K562 (cell line): Measurements from ENCODE around the gene GTPBP6. TPM values are rescaled to one million over a fixed set of nuclear protein-coding genes. Genes with fewer than 3 reads are reported as not detected.

Source experiments
- CTBP1 ChIP-seq: fragments of 450-650 bp; IDR thresholded peaks from 2 replicates; pipeline ENCODE4 v1.6.1; 2016; ENCODE audit warnings: borderline replicate concordance
- EHMT2 ChIP-seq: fragments of 450-650 bp; IDR thresholded peaks from 2 replicates; pipeline ENCODE4 v1.6.1; 2018; ENCODE audit warnings: antibody characterized with exemption
- EP300 ChIP-seq: IDR thresholded peaks from 2 replicates; pipeline ENCODE4 v1.6.1; 2012; ENCODE audit warnings: low read length, improper control_type of control experiment
- HBP1 ChIP-seq: fragments of 450-650 bp; formaldehyde crosslinking; IDR thresholded peaks from 2 replicates; pipeline ENCODE4 v1.4.0; 2022; ENCODE audit warnings: missing genetic modification characterization
- NONO ChIP-seq, 2 experiments: fragments of 200-400 bp in 1 of 2; fragments of 450-650 bp in 1 of 2; formaldehyde crosslinking in 1 of 2; IDR thresholded peaks; 2 replicates each; pipeline ENCODE4 v1.6.1; 2017; ENCODE audit warnings: low read depth in 2 of 2, mild to moderate bottlenecking in 2 of 2, moderate library complexity in 2 of 2, low read length in 1 of 2
- ZNF239 ChIP-seq: fragments of 250-450 bp; sonication (Bioruptor Pico); IDR thresholded peaks from 2 replicates; pipeline ENCODE4 v1.4.0; 2020; ENCODE audit warnings: mild to moderate bottlenecking
- ZNF639 ChIP-seq, 2 experiments: fragments of 200-800 bp in 1 of 2; sonication (Bioruptor generic) in 1 of 2; sonication (generic) in 1 of 2; formaldehyde crosslinking in 1 of 2; IDR thresholded peaks in 1 of 2; conservative IDR thresholded peaks in 1 of 2; 2 replicates each; pipeline versions ENCODE4 v1.5.0 to v1.6.1; 2016 to 2020; ENCODE audit warnings: missing compliant biosample characterization in 1 of 2, missing genetic modification characterization in 1 of 2, missing genetic modification reagents in 1 of 2
- polyA plus RNA-seq, 8 experiments: library from polyadenylated mRNA; depleted of rRNA in 4 of 8; stranded (reverse) in 5 of 8; unstranded in 3 of 8; fragments of >200 nt; fragmentation: Nextera tagmentation in 2 of 8; fragmentation: Illumina TruSeq in 1 of 8; extraction: Ambion mirVana in 2 of 8; extraction: Trizol in 1 of 8; gene quantifications; 2 replicates each; pipeline versions ENCODE4 v1.2.1 to v1.2.3, GENCODE V29; 2011 to 2014; ENCODE audit warnings: inconsistent platforms in 1 of 8, missing spikeins in 1 of 8
- total RNA-seq, 7 experiments: library from RNA; depleted of rRNA in 6 of 7; stranded (reverse); fragments of >200 nt in 6 of 7; fragmentation: Illumina TruSeq in 2 of 7; extraction: Trizol in 2 of 7; gene quantifications; 2 replicates each; pipeline versions ENCODE4 v1.2.1 to v1.2.3, GENCODE V29; 2011 to 2021; ENCODE audit warnings: low replicate concordance in 1 of 7
- TF ChIP-seq, protein P1 (sequence below): fragments of 450-650 bp; IDR thresholded peaks from 2 replicates; pipeline ENCODE4 v1.6.1; 2016; ENCODE audit warnings: mild to moderate bottlenecking
- TF ChIP-seq, protein P2 (sequence below), 2 experiments: fragments of 250-450 bp in 1 of 2; fragments of 450-650 bp in 1 of 2; sonication (Bioruptor Pico) in 1 of 2; IDR thresholded peaks; 2 replicates each; pipeline versions ENCODE4 v1.6.1 to v1.8.0; 2016 to 2021; ENCODE audit warnings: mild to moderate bottlenecking in 2 of 2, moderate library complexity in 2 of 2, missing compliant biosample characterization in 1 of 2, missing genetic modification characterization in 1 of 2
- TF ChIP-seq, protein P3 (sequence below): fragments of 150-350 bp; IDR thresholded peaks from 2 replicates; pipeline ENCODE4 v1.6.1; 2014; ENCODE audit warnings: low read depth, mild to moderate bottlenecking, low read length, borderline replicate concordance
- TF ChIP-seq, protein P4 (sequence below), 2 experiments: IDR thresholded peaks; 2 replicates each; pipeline ENCODE4 v1.6.1; 2012; ENCODE audit warnings: improper control_type of control experiment in 2 of 2, low read depth in 2 of 2, low read length in 2 of 2, borderline replicate concordance in 1 of 2

GTPBP6 gene
- total and polyA plus RNA-seq, 9 of the 15 experiments (the other 6 are each of a cell fraction or from before 2014, with no cell fraction given), result 0.24 to 35.2 (median 8.0) TPM

GRCh38 chrX:318068-318738 lies 393 bp downstream of the GTPBP6 start (continued):
- TF ChIP-seq, protein P1, sequence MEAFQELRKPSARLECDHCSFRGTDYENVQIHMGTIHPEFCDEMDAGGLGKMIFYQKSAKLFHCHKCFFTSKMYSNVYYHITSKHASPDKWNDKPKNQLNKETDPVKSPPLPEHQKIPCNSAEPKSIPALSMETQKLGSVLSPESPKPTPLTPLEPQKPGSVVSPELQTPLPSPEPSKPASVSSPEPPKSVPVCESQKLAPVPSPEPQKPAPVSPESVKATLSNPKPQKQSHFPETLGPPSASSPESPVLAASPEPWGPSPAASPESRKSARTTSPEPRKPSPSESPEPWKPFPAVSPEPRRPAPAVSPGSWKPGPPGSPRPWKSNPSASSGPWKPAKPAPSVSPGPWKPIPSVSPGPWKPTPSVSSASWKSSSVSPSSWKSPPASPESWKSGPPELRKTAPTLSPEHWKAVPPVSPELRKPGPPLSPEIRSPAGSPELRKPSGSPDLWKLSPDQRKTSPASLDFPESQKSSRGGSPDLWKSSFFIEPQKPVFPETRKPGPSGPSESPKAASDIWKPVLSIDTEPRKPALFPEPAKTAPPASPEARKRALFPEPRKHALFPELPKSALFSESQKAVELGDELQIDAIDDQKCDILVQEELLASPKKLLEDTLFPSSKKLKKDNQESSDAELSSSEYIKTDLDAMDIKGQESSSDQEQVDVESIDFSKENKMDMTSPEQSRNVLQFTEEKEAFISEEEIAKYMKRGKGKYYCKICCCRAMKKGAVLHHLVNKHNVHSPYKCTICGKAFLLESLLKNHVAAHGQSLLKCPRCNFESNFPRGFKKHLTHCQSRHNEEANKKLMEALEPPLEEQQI, result no peak
- TF ChIP-seq CTBP1 (no peak), HBP1 (CRISPR knock-in tag) (no peak), EP300 (no peak), EHMT2 (no peak), ZNF639 (CRISPR knock-in tag; conservative IDR thresholded peaks at IDR 0.05 in 1 of 2, IDR thresholded peaks at IDR 0.05 in 1 of 2) (no peak), NONO (IDR thresholded peaks at IDR 0.05; ENCODE audit: low read depth in 2 of 2, low read length in 1 of 2) (peak; percentile 10 to 91; a peak in 2 of 4 replicates), ZNF239 (no peak)
- TF ChIP-seq, protein P2, sequence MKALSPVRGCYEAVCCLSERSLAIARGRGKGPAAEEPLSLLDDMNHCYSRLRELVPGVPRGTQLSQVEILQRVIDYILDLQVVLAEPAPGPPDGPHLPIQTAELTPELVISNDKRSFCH (CRISPR knock-in tag; IDR thresholded peaks at IDR 0.05), result no peak
- TF ChIP-seq, protein P2 (tag; IDR thresholded peaks at IDR 0.05), result no peak
- TF ChIP-seq, protein P3, sequence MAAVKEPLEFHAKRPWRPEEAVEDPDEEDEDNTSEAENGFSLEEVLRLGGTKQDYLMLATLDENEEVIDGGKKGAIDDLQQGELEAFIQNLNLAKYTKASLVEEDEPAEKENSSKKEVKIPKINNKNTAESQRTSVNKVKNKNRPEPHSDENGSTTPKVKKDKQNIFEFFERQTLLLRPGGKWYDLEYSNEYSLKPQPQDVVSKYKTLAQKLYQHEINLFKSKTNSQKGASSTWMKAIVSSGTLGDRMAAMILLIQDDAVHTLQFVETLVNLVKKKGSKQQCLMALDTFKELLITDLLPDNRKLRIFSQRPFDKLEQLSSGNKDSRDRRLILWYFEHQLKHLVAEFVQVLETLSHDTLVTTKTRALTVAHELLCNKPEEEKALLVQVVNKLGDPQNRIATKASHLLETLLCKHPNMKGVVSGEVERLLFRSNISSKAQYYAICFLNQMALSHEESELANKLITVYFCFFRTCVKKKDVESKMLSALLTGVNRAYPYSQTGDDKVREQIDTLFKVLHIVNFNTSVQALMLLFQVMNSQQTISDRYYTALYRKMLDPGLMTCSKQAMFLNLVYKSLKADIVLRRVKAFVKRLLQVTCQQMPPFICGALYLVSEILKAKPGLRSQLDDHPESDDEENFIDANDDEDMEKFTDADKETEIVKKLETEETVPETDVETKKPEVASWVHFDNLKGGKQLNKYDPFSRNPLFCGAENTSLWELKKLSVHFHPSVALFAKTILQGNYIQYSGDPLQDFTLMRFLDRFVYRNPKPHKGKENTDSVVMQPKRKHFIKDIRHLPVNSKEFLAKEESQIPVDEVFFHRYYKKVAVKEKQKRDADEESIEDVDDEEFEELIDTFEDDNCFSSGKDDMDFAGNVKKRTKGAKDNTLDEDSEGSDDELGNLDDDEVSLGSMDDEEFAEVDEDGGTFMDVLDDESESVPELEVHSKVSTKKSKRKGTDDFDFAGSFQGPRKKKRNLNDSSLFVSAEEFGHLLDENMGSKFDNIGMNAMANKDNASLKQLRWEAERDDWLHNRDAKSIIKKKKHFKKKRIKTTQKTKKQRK, result peak; percentile 73; the same call in 1 of the 2 replicates
- TF ChIP-seq, protein P4, sequence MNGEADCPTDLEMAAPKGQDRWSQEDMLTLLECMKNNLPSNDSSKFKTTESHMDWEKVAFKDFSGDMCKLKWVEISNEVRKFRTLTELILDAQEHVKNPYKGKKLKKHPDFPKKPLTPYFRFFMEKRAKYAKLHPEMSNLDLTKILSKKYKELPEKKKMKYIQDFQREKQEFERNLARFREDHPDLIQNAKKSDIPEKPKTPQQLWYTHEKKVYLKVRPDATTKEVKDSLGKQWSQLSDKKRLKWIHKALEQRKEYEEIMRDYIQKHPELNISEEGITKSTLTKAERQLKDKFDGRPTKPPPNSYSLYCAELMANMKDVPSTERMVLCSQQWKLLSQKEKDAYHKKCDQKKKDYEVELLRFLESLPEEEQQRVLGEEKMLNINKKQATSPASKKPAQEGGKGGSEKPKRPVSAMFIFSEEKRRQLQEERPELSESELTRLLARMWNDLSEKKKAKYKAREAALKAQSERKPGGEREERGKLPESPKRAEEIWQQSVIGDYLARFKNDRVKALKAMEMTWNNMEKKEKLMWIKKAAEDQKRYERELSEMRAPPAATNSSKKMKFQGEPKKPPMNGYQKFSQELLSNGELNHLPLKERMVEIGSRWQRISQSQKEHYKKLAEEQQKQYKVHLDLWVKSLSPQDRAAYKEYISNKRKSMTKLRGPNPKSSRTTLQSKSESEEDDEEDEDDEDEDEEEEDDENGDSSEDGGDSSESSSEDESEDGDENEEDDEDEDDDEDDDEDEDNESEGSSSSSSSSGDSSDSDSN (IDR thresholded peaks at IDR 0.05; ENCODE audit: borderline replicate concordance in 1 of 2, low read depth in 2 of 2, low read length in 2 of 2), result no peak
